ENCODE data around the gene TMEM38A.

GRCh38 chr19:16623066-16623465, 37.9 kb upstream of the TMEM38A start:
- TF ChIP-seq EZH2 (IDR thresholded peaks at IDR 0.05; ENCODE audit: borderline replicate concordance, insufficient read depth, low read length, poor library complexity, severe bottlenecking) (no peak), RAD21 (conservative IDR thresholded peaks at IDR 0.05) (no peak), POLR2AphosphoS5 (IDR thresholded peaks at IDR 0.05) (no peak), CTCF (IDR thresholded peaks at IDR 0.05; ENCODE audit: poor library complexity, severe bottlenecking) (no peak), TAF1 (IDR thresholded peaks at IDR 0.05; ENCODE audit: low read depth) (no peak), REST (IDR thresholded peaks at IDR 0.05; ENCODE audit: borderline replicate concordance) (no peak)

Measured in neural cell (in vitro differentiated cells).